Duodenal mucosa (tissue), 2 donors: Measurements from ENCODE around the gene CHST8.

Experiments
- H3K27ac ChIP-seq: one replicate; pipeline ENCODE4 v1.7.0; 2013; ENCODE audit warnings: low read depth, low read length
- H3K27me3 ChIP-seq, 2 donors: one replicate each; pipeline ENCODE4 v1.7.0; 2013; ENCODE audit warnings: low read length in 2 of 2, control low read depth in 1 of 2; ENCODE audit not compliant: insufficient read depth in 2 of 2, control insufficient read depth in 1 of 2
- H3K36me3 ChIP-seq, 2 donors: one replicate each; pipeline ENCODE4 v1.7.0; 2013; ENCODE audit warnings: low read length in 2 of 2, control low read depth in 1 of 2; ENCODE audit not compliant: insufficient read depth in 2 of 2, control insufficient read depth in 1 of 2
- H3K4me1 ChIP-seq, 2 donors: one replicate each; pipeline ENCODE4 v1.7.0; 2013; ENCODE audit warnings: low read length in 2 of 2, control low read depth in 1 of 2; ENCODE audit not compliant: insufficient read depth in 2 of 2, control insufficient read depth in 1 of 2
- H3K4me3 ChIP-seq, 2 donors: one replicate each; pipeline ENCODE4 v1.7.0; 2013; ENCODE audit warnings: low read length in 2 of 2, low read depth in 1 of 2
- H3K9ac ChIP-seq, 2 donors: one replicate each; pipeline ENCODE4 v1.7.0; 2013; ENCODE audit warnings: low read length in 2 of 2, low read depth in 1 of 2
- H3K9me3 ChIP-seq, 2 donors: one replicate each; pipeline ENCODE4 v1.7.0; 2013; ENCODE audit warnings: low read length in 2 of 2, control low read depth in 1 of 2; ENCODE audit not compliant: control insufficient read depth in 1 of 2

CHST8 gene

DNA sequence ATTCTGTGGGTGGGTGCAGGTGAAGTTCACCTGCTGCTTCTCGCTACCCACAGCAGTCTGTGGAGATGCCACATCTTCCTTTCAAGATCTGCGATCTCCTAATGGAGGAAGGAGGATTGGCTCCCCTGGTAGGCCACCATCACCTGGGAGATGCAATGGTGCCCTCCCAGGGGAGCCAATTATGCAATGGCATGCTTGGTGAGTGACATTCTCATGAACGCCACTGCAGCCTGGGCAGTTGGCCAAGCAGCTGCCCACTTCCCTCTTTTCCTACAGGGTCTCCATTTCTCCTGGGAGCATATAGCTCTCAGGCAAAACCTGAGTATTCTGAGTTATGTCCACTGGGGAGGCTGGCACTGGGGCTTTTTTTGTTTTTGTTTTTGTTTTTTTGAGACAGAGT lies 91.4 kb downstream of the CHST8 start:
- Histone ChIP-seq H3K9ac (no peak overlapping the region), H3K27me3 (no peaks in the 10 kb centered on the region), H3K4me1 (no peaks in the 10 kb centered on the region), H3K36me3 (no peaks in the 10 kb centered on the region), H3K4me3 (no peak overlapping the region), H3K9me3 (no peaks in the 10 kb centered on the region), H3K27ac (no peak overlapping the region)

DNA sequence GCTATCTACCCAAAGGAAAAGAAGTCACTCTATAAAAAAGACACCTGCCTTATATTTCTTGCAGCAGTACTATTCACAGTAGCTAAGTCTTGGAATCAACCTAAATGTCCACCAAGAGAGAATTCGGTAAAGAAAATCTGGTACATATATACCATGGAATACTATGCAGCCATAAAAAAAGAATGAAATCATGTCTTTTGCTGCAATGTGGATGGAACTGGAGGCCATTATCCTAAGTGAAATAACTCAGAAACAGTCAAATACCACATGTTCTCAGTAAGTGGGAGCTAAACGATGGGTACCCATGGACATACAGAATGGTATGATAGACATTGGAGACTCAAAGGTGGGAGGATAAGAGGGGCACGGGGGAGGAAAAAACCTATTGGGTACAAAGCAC lies 92.4 kb downstream of the CHST8 start:
- H3K9ac ChIP-seq, result no peak overlapping the region
- H3K27me3 ChIP-seq, result no peaks in the 10 kb centered on the region
- H3K27ac ChIP-seq, result no peak overlapping the region
- H3K4me1 ChIP-seq, result no peaks in the 10 kb centered on the region
- no peaks in the 10 kb centered on the region for H3K9me3 ChIP-seq
- H3K4me3 ChIP-seq, result no peak overlapping the region
- H3K36me3 ChIP-seq, result no peaks in the 10 kb centered on the region

DNA sequence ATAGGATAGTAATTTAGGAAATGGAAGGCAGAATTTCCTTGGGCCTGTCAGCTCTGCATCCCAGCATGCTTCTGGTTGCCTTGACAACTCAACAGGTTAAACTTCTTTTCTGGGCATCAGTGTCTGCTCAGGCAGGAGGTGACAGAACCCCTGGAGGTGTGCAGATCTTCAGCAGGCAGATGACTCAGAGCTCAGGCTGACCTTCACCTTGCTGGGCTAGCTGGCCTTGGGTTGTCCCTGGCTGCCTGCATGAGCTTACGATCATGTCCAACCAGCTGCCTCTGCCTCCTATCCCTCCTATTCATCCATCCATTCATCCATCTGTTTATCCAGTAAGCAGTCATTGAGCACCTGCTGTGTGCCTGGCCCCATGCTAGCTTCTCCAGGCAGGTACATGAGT lies 93.7 kb downstream of the CHST8 start:
- Histone ChIP-seq H3K27ac (no peak overlapping the region), H3K4me1 (no peaks in the 10 kb centered on the region), H3K27me3 (no peaks in the 10 kb centered on the region), H3K4me3 (no peak overlapping the region), H3K9ac (no peak overlapping the region), H3K36me3 (no peaks in the 10 kb centered on the region), H3K9me3 (no peaks in the 10 kb centered on the region)

DNA sequence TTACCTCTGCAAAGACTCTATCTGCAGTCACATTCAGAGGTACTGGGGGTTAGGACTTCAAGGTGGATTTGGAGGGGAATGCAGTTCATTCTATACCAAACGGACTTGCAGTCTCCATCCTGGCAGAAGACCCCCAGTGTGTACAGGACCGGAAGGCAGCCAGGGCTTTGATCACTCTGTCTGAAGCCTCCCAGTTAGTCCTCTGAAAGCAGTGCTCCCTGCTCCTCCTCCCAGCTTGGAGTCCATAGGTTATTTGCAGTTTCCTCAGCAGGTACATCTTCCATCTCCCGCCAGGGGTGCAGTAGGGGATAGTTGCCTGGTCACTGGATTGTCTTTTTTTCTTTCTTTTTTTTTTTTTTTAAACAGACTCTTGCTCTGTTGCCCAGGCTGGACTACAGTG lies 96.1 kb downstream of the CHST8 start:
- no peaks in the 10 kb centered on the region for H3K9me3 ChIP-seq
- H3K4me1 ChIP-seq, result no peaks in the 10 kb centered on the region
- H3K36me3 ChIP-seq, result no peaks in the 10 kb centered on the region
- H3K4me3 ChIP-seq, result no peak overlapping the region
- no peak overlapping the region for H3K9ac ChIP-seq
- no peak overlapping the region for H3K27ac ChIP-seq
- H3K27me3 ChIP-seq, result no peaks in the 10 kb centered on the region

DNA sequence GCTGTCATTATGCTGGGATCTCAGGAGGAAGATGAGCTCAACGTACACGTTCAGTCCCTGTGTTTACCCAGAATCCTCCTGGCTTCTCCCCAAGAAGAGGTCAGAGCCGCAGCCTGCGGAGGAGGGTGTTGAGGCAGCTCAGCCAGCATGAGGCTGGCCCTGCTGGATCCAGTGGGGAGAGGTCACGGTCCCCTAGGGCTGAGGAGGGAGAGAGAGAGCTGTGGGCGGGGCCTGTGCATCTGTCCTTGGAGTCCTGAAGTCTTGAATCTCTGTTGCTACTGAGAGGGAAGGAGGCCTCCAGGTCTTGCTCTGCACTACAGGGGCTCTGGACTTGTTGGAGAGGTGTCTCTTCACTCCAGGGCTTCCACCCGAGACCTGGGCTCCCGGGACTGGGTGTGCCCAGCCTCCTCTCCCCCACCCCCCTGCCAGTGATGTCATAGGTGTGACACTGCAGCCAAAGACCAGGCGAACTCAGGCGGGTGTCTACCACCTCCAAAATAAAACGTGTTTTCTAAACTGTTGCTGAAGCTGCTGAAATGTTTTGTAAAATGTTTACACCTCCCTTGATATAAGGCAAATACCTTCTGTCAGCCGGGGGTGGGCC lies 97.0 kb downstream of the CHST8 start:
- Histone ChIP-seq H3K27ac (no peak overlapping the region), H3K36me3 (no peaks in the 10 kb centered on the region), H3K4me3 (no peak overlapping the region), H3K9ac (no peak overlapping the region), H3K27me3 (no peaks in the 10 kb centered on the region), H3K4me1 (no peaks in the 10 kb centered on the region), H3K9me3 (no peaks in the 10 kb centered on the region)

DNA sequence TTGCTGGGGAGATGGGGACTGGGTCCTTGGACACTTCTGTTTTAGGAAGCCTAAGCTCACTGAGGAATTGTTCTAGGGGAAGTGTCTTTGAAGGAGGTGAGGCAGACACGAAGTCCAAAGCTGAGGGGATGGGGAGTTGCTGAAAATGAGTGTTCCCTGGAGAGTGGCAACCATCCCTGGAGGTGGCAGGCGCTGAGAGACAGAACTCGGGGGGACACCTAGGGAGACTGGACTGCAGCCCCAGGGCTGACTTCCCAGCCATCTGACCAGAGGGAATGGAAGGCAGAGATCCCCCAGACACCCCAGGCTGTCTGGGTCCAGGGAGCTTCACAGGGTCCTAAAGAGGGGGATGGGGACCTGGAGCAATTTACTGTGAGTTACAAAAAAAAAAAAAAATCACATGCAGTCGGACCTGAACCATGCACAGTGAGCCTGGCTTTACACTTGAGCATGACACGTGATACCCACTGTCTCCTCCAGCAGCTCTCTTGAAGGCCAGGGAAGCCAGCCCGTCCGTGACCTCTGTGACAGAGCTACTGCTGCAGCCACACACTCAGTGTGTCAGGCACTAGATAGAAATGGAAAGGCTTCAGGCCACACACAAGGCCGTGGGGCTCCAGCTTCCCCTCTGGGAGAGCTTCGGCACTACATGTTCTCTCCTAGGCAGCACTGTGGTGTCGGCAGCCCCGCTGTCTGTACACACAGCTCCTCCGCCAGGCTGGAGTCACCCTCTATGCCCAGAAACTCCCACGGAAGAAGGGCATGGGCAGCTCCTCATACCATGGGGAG lies 97.8 kb downstream of the CHST8 start:
- no peak overlapping the region for H3K27ac ChIP-seq
- H3K27me3 ChIP-seq, result no peaks in the 10 kb centered on the region
- H3K36me3 ChIP-seq, result no peaks in the 10 kb centered on the region
- H3K4me1 ChIP-seq, result no peaks in the 10 kb centered on the region
- no peak overlapping the region for H3K4me3 ChIP-seq
- H3K9ac ChIP-seq, result no peak overlapping the region
- H3K9me3 ChIP-seq, result no peaks in the 10 kb centered on the region

DNA sequence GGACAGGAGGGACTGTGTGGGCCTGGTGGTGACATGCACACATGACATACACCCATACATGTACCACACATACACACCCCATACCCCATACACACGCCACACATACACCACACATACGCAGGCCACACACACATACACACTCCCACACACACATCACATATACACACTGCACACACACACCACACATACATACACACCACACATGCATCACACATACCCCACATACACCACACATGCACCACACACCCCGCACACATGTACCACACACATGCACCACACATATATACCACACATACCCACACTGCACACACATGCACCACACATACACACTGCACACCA lies 98.4 kb downstream of the CHST8 start:
- H3K9ac ChIP-seq, result no peak overlapping the region
- H3K4me1 ChIP-seq, result no peaks in the 10 kb centered on the region
- no peaks in the 10 kb centered on the region for H3K36me3 ChIP-seq
- no peak overlapping the region for H3K27ac ChIP-seq
- no peaks in the 10 kb centered on the region for H3K27me3 ChIP-seq
- H3K4me3 ChIP-seq, result no peak overlapping the region
- H3K9me3 ChIP-seq, result no peaks in the 10 kb centered on the region

DNA sequence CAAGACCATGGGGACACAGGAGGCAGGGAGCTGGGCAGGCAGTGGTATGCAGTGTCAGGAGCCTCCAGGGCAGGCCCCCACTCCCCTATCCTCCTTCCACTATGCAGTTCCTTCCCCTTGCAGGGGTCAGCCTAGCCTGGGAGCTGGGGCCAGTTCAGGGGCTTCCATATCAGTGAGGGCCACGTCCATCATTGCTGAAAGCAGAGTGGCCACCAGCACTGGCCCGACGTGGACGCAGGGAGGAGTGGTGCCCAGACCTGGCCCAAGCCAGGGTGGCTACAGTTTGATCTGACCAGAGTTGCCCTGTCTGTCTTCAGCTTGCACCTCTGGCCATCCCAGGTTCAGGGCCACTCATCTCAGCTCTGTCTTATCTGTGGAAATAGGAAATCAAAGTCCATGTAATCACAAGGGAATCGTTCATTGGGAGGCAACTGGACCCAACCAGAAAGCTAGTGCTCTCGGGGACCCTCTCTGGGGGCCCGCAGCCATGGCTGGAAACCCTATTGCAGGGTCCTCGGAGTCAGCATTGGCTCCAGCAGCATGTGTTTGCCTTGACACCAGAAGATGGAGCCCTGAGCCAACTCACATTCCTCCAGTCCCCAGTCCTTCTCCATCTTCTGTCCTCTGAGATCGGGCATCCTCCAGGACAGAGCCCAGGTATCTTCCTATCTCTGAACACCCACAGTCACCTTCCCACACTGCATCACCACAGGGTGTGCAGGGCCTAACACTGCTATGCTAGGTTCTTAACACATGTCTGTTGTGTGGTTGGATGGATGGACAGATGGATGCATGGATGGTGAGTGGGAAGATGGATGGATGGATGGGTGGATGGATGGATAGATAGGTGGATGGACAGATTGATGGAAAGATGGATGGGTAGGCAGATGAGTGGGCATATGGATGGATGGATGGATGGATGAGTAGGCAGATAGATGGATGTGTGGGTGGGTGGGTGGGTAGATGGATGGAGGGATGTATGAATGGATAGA lies 99.2 kb downstream of the CHST8 start:
- Histone ChIP-seq H3K4me3 (no peak overlapping the region), H3K27ac (no peak overlapping the region), H3K9me3 (no peaks in the 10 kb centered on the region), H3K4me1 (no peaks in the 10 kb centered on the region), H3K9ac (no peak overlapping the region), H3K27me3 (no peaks in the 10 kb centered on the region), H3K36me3 (no peaks in the 10 kb centered on the region)

DNA sequence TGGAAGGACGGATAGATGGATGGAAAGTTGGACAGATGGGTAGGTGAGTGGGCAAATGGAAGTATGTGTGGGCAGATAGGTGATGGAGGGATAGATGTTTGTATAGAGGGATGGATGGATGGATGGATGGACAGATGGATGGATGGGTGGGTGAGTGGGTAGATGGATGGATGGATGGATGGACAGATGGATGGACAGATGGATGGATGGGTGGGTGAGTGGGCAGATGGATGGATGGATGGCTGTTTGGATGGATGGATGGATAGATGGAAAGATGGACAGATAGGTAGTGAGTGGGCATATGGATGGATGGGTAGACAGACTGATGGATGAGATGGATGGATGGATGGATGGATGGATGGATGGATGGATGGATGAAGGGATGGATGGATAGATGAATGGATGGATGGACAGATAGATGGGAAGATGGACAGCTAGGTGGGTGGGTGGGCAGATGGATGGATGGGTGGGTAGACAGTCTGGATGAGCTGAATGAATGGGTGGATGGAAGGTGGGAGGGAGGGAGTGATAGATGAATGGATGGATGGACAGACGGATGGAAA lies 100.1 kb downstream of the CHST8 start:
- Histone ChIP-seq H3K4me3 (no peak overlapping the region), H3K4me1 (no peaks in the 10 kb centered on the region), H3K9me3 (no peaks in the 10 kb centered on the region), H3K27me3 (no peaks in the 10 kb centered on the region), H3K36me3 (no peaks in the 10 kb centered on the region), H3K27ac (no peak overlapping the region), H3K9ac (no peak overlapping the region)
